HT-29 (cell line): ENCODE data around the gene ANK3. TPM values are rescaled to one million over a fixed set of nuclear protein-coding genes. Genes with fewer than 3 reads are reported as not detected.
A peak's percentile ranks its signal among the peaks of the same experiment; 100 is the strongest.

Source experiments
- DNase-seq: peaks from one replicate; pipeline ENCODE4 v3.0.0-alpha.2; 2015; ENCODE audit warnings: low spot score
- total RNA-seq: library from RNA; depleted of rRNA; stranded (reverse); fragments of >200 nt; shearing (Covaris generic); gene quantifications from 2 replicates; pipeline ENCODE4 v1.2.3, GENCODE V29; 2014

The ANK3 gene
- total RNA-seq, 1 experiment from 2014 or later: 11.5 TPM

DNA sequence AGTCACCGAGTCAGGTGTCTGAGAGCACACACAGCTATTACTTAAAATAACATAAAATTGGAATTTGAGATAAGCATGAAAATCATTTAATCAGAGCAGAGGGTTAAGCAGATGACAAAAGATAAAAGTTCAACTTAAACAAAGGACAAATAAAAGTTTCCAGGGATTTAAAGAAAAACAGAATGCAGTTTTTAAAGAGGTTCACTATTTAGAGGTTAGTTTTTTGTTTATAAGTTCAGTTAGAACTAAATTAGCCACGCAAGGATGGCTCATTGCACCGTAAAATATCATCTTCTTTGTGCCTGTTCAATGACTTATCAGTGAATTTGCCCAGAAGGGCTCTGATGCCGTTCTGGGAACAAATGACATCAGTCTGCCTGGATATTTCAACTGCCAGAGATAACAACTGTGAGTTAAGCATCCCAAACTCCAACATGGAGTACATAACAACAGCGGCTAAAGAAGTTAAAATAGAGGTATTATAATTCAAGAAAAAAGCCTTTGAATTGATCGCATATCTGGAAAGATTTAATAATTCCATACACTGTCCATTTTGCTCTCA, 107.8 kb downstream of the ANK3 start:
- DNase-seq: no peak

- DNase-seq: no peak
Measured at GRCh38 chr10:60281331-60281730, 108.3 kb downstream of the ANK3 start.

- no peak for DNase-seq
Measured at GRCh38 chr10:60280475-60280874, 109.2 kb downstream of the ANK3 start.

- DNase-seq: no peak
Measured at GRCh38 chr10:60277656-60278055, 112.0 kb downstream of the ANK3 start.

GRCh38 chr10:60276232-60276631, 113.4 kb downstream of the ANK3 start:
- no peak for DNase-seq

GRCh38 chr10:60271319-60272040, 118.2 kb downstream of the ANK3 start:
- DNase-seq: no peak

- no peak for DNase-seq
Measured at GRCh38 chr10:60270426-60270825, 119.2 kb downstream of the ANK3 start.

DNA sequence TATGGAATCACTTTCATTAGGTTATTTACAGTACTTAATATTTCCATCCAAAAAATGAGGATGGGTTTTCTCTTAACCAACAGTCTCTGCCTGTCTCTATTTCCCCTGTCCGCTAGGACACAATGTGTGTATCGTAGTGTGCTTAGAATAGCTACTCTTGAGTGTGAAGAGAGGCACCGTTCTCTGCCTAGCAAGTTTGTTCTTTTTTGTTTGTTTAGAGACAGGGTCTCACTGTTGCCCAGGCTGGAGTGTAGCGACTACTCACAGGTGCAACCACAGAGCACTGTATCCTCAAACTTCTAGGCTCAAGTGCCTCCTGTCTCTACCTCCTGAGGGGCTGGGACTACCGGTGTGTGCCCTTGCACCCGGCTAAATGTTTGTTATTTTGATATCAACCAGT, 121.9 kb downstream of the ANK3 start:
- no peak for DNase-seq

DNA sequence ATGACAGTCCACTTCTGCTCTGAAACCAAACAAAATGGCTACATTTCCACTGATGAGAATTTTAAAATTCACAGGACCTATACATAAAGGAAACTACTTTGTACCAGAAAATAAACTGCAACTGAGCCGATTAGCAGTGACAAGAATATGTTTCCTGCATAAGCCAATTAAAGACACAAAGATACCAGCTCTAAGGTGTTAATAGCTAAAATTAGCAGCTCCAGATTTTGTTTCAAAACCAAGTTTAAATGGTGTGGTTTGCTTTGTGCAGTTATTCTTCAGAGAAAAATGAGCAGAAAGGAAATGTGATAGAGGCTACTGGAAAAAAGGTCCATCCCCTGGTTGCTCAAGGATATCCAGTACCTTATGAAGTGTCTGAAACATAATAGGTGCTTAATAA, 123.2 kb downstream of the ANK3 start:
- no peak for DNase-seq

DNA sequence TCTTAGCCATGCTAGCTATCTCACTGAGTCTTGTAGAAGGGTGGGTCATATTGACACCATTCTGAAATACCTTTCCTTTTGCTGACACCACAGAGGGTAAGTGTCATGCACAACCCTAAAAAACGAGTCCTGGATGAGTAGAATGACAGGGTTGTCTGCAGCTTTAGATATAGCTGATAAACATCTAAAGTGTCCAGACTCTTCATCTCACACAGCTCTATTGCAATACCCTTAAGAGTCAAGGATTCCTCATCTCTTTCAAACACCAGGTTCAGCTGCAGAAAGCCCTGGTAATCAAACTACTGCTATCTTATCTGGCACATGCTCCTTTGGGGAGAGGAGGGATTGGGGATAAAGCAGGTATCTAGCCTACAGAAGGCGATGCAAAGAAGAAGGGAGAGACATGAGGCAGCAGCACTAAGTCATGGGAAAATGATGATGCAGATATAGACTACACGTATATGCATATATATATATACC, 127.0 kb downstream of the ANK3 start:
- no peak for DNase-seq

DNA sequence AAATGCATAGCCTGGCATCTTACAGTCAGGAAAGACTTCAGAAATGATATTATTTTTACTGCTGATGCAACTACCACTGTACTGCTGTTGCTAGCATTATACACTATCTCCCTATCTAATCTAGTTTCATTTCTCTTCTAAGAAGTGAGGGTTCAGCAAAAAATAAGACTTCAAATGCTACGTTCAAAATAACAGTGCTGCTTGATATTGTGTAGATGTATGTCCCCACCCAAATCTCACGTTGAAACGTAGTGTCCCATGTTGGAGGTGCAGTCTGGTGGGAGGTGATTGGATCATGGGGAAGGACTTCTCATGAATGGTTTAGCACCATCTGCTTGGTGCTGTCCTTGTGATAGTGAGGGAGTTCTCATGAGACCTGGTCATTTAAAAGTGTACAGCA, 129.4 kb downstream of the ANK3 start:
- no peak for DNase-seq

DNA sequence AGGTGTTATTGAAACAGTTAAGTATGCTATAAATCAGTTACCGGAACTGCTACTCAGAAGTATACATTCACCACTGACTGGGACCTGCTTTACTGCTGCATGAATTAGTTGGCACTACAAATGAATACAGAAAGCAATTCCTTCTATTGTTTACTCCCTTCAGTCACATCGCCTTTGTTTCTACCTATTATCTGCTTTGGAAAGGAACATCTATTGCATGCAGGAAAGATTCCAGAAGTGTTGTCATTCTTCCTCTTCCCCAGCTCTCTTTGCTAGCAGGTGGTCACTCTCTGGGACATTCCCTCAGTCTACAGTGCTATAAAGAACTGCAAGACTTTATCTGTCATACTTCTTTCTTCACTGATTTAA, 131.3 kb downstream of the ANK3 start:
- DNase-seq: no peak

- DNase-seq: no peak
Measured at GRCh38 chr10:60257767-60258428, 131.8 kb downstream of the ANK3 start.

GRCh38 chr10:60254776-60255175, 134.9 kb downstream of the ANK3 start:
- no peak for DNase-seq

- DNase-seq: no peak
Measured at GRCh38 chr10:60253484-60253883, 136.2 kb downstream of the ANK3 start.

GRCh38 chr10:60252688-60253087, 137.0 kb downstream of the ANK3 start:
- no peak for DNase-seq

DNA sequence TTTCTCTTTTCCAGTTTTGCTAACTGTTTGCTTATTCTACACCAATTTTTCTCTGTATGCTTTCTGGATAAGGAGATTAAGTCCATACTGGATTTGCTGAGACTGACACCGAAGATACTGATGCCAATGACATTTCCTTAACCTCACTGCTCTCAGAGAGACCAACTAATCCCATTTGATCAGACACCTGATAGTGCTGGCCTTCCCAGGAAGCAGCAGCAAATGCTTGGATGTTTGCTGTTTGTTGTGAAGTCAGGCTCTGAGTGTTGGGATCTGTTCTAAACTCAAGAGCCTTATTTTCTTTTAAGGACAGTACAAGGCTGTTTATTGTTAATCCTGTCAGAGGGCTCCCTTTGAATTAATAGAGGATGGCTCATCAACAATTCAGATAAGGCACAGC, 143.3 kb downstream of the ANK3 start:
- DNase-seq: no peak

GRCh38 chr10:60239228-60239627, 150.4 kb downstream of the ANK3 start:
- no peak for DNase-seq

DNA sequence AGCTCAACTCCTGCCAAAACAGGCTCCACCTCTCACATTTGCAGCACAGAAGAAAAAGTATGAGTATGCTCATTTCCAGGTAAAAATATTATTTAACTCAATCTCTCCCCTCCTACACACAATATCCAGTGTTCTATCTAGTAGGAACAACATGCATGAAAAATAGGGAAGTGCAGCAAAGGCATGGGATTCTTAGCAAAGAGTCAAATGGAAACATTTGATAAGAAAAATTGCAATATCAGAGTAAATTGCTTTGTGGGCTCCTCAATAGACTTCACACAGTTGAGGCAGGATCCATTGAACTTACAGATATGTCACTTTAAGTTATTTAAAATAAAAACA, 150.9 kb downstream of the ANK3 start:
- DNase-seq: no peak

DNA sequence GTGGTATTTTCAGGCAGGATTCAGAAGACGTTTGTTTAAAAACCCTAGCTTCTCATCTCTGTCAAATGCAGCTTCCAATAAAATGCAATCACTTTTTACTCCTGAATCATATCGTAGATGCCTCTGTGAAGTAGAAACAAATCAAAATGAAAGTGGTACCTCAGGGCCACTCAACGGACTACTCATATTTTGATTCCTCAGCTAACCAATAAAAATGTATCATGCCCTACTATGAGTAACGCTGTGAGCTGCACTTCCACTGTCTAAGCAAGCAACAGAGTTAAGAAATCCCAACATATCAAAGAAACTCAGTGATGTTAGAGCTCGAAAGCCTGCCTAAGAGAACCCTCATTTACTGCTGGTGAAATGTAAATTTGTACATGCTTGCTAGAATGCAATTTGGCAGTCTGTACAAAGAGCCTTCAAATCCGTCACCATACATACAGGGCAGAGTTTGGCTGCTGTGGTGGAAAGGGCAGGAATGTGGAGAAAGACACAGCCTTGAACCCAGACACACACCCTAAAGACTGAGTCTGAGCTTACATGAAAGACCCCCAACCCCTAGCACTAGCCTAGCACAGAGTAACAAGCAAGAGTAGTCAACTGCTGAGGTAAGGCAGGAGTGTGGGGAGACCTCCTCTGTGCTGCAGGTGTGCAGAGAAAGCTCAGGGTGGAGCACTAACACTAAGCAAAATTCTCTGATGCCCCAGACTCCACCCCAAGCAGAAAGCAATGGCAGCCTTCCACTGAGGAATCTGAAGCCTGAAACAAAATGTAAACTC, 151.5 kb downstream of the ANK3 start:
- DNase-seq: peak; percentile 58

DNA sequence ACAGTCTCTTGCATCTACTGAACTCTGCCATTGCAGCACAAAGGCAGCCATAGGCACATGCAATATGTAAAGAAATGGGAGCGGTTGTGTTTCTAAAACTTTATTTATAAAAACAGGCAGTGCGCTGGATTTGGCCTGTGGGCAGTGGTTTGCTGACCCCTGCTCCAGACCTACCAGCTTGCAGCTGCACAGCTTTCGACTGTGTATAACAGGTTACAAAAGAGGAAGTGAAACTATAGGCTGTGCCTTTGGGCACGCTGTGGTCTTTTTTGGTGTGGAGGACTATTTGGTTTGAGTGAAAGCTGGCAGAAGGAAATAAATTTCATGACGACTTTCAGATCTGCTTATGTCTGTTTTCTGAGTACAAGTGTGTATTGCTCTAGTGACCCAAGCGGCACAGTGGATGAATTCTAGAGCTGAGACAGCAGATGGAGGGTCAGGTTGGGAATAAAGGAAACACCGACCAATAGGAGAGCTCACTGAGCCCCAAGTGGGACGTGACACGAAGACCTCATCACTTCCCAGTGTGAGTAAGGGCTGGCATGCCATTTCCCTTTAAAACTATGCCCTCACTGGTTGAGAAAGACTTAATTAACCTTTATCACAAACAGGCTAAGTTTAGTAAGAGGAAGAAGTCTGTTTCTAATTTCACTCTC, 152.7 kb downstream of the ANK3 start:
- no peak for DNase-seq

- no peak for DNase-seq
Measured at GRCh38 chr10:60235001-60235400, 154.7 kb downstream of the ANK3 start.
